Liver (tissue), 9 donors: ENCODE measurements around the gene HOXA3. TPM values are rescaled to one million over a fixed set of nuclear protein-coding genes. Genes with fewer than 3 reads are reported as not detected.

Source experiments
- DNase-seq: peaks from one replicate; pipeline ENCODE4 v3.0.0-alpha.2; 2017; ENCODE audit warnings: low spot score
- H3K27ac ChIP-seq, 2 donors: one replicate each; pipeline ENCODE4 v1.7.0; 2013; ENCODE audit warnings: inconsistent platforms in 2 of 2, low read length in 2 of 2, control low read depth in 1 of 2, low read depth in 1 of 2, mild to moderate bottlenecking in 1 of 2
- H3K27me3 ChIP-seq, 4 donors: one replicate each; pipeline versions ENCODE4 v1.6.1 to v1.7.0; 2013; ENCODE audit warnings: low read length in 3 of 4, inconsistent platforms in 1 of 4, mild to moderate bottlenecking in 1 of 4, moderate library complexity in 1 of 4; ENCODE audit not compliant: control insufficient read depth in 4 of 4, insufficient read depth in 4 of 4
- H3K36me3 ChIP-seq, 4 donors: one replicate each; pipeline versions ENCODE4 v1.6.1 to v1.7.0; 2013; ENCODE audit warnings: low read length in 3 of 4, mild to moderate bottlenecking in 3 of 4, low read depth in 1 of 4, moderate library complexity in 1 of 4; ENCODE audit not compliant: control insufficient read depth in 4 of 4, insufficient read depth in 3 of 4
- H3K4me1 ChIP-seq, 4 donors: one replicate each; pipeline versions ENCODE4 v1.6.1 to v1.7.0; 2013; ENCODE audit warnings: low read length in 3 of 4, mild to moderate bottlenecking in 3 of 4, moderate library complexity in 1 of 4; ENCODE audit not compliant: control insufficient read depth in 4 of 4, insufficient read depth in 4 of 4
- H3K4me3 ChIP-seq, 3 donors: one replicate each; pipeline versions ENCODE4 v1.6.1 to v1.7.0; 2013; ENCODE audit warnings: low read length in 3 of 3, control low read depth in 1 of 3, low read depth in 1 of 3, mild to moderate bottlenecking in 1 of 3
- H3K9ac ChIP-seq, 2 donors: one replicate each; pipeline ENCODE4 v1.7.0; 2013; ENCODE audit warnings: low read length in 2 of 2, mild to moderate bottlenecking in 2 of 2, moderate library complexity in 2 of 2, control low read depth in 1 of 2, low read depth in 1 of 2
- H3K9me3 ChIP-seq, 4 donors: one replicate each; pipeline versions ENCODE4 v1.6.1 to v1.7.0; 2013; ENCODE audit warnings: low read length in 3 of 4; ENCODE audit not compliant: control insufficient read depth in 4 of 4
- EGR1 ChIP-seq, 2 donors: IDR thresholded peaks; 2 replicates each; pipeline ENCODE4 v1.6.1; 2016 to 2018; ENCODE audit warnings: antibody characterized with exemption in 2 of 2, low read depth in 2 of 2
- FOXA1 ChIP-seq: IDR thresholded peaks from 2 replicates; pipeline ENCODE4 v1.6.1; 2016; ENCODE audit warnings: antibody characterized with exemption
- FOXA2 ChIP-seq: IDR thresholded peaks from 2 replicates; pipeline ENCODE4 v1.6.1; 2016; ENCODE audit warnings: antibody characterized with exemption
- HNF4A ChIP-seq, 2 donors: conservative IDR thresholded peaks; 2 replicates each; pipeline ENCODE4 v1.6.1; 2016; ENCODE audit warnings: antibody characterized with exemption in 2 of 2, mild to moderate bottlenecking in 2 of 2
- HNF4G ChIP-seq: IDR thresholded peaks from 2 replicates; pipeline ENCODE4 v1.6.1; 2016; ENCODE audit warnings: antibody characterized with exemption
- JUND ChIP-seq, 2 donors: IDR thresholded peaks; 2 replicates each; pipeline ENCODE4 v1.6.1; 2016; ENCODE audit warnings: antibody characterized with exemption in 2 of 2
- NR2F2 ChIP-seq: IDR thresholded peaks from 2 replicates; pipeline ENCODE4 v1.6.1; 2016; ENCODE audit warnings: antibody characterized with exemption
- RAD21 ChIP-seq, 2 donors: IDR thresholded peaks; 2 replicates each; pipeline ENCODE4 v1.6.1; 2016; ENCODE audit warnings: antibody characterized with exemption in 2 of 2, mild to moderate bottlenecking in 2 of 2
- RXRA ChIP-seq, 2 donors: IDR thresholded peaks; 2 replicates each; pipeline ENCODE4 v1.6.1; 2017 to 2018; ENCODE audit warnings: antibody characterized with exemption in 2 of 2, mild to moderate bottlenecking in 1 of 2
- SP1 ChIP-seq: IDR thresholded peaks from 2 replicates; pipeline ENCODE4 v1.6.1; 2018; ENCODE audit warnings: antibody characterized with exemption, mild to moderate bottlenecking
- TAF1 ChIP-seq: conservative IDR thresholded peaks from 2 replicates; pipeline ENCODE4 v1.6.1; 2016; ENCODE audit warnings: antibody characterized with exemption, mild to moderate bottlenecking
- YY1 ChIP-seq: IDR thresholded peaks from 2 replicates; pipeline ENCODE4 v1.6.1; 2016; ENCODE audit warnings: antibody characterized with exemption, mild to moderate bottlenecking
- WGBS: extraction: QIAGEN DNeasy Blood & Tissue Kit; methylation state at CpG from one replicate; pipeline ENCODE4 v1.1.7; 2013; 5-methylcytosine and 5-hydroxymethylcytosine counted together
- polyA plus RNA-seq, 2 donors: library from polyadenylated mRNA; stranded (reverse) in 1 of 2; unstranded in 1 of 2; fragments of 200-250 nt in 1 of 2; fragments of >200 nt in 1 of 2; fragmentation: Nextera tagmentation in 1 of 2; extraction: Ambion mirVana in 1 of 2; gene quantifications; one replicate each; pipeline versions ENCODE4 v1.2.1 to v1.2.3, GENCODE V29; 2013 to 2015
- total RNA-seq, 2 donors: library from RNA; depleted of rRNA; stranded (reverse); fragments of >200 nt; gene quantifications; one replicate each; pipeline ENCODE4 v1.2.3, GENCODE V29; 2014
- TF ChIP-seq, protein P1 (sequence below): IDR thresholded peaks from 2 replicates; pipeline ENCODE4 v1.6.1; 2016; ENCODE audit warnings: antibody characterized with exemption
- TF ChIP-seq, protein P2 (sequence below): IDR thresholded peaks from 2 replicates; pipeline ENCODE4 v1.6.1; 2016; ENCODE audit warnings: antibody characterized with exemption
- TF ChIP-seq, protein P3 (sequence below): IDR thresholded peaks from 2 replicates; pipeline ENCODE4 v1.6.1; 2016; ENCODE audit warnings: antibody characterized with exemption
- TF ChIP-seq, protein P4 (sequence below): fragments of 150-350 bp; IDR thresholded peaks from 2 replicates; pipeline ENCODE4 v1.5.1; 2017; ENCODE audit warnings: improper control_type of control experiment, low read depth, low read length; ENCODE audit not compliant: missing input control
- TF ChIP-seq, protein P5 (sequence below): IDR thresholded peaks from 2 replicates; pipeline ENCODE4 v1.6.1; 2016; ENCODE audit warnings: antibody characterized with exemption, mild to moderate bottlenecking
- donor health status: healthy.
- donor health status: healthy.
- donor health status: healthy.
- donor health status: healthy.
- donor health status: healthy.

Gene HOXA3
- total and polyA plus RNA-seq, 4 donors, result 0.11 to 0.28 (median 0.20) TPM

DNA sequence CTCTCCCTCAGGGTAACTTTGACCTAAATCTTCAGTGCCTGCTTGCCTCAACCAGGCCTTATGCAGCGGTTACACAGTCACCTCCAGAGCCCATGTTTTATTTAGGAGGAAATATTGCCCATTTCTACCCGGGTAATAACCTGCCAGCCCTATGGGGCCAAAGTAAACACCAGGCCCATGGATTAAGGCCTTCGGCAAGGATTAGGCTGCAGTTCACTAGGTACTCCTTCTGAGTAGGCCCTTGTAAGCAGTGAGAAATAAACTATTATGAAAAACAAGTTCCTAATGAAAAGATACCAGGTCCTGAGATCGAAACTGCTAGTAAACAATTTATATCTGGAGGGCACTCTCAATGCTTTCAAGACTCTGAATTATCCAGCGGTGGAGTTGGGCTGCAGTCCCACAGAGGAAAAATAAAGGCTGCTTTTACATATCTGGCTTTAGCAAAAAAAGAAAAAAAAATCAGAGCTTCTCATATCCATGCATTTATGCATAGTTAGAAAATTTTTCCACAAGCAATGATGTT lies 25.5 kb upstream of the HOXA3 start:
- Histone ChIP-seq H3K4me3 (no peak overlapping the region), H3K27ac (no peak overlapping the region), H3K27me3 (peaks cover 18 to 64% (median 22%) of the 10 kb centered on the region in 4 donors), H3K9me3 (no peaks in the 10 kb centered on the region), H3K36me3 (no peaks in the 10 kb centered on the region), H3K4me1 (peaks cover 8 to 18% (median 14%) of the 10 kb centered on the region in 4 donors), H3K9ac (no peak overlapping the region)
- 52% methylated on average over 5 of the region's 5 CpGs for WGBS
- no peak for DNase-seq
- TF ChIP-seq RAD21 (IDR thresholded peaks at IDR 0.05) (no peak), JUND (IDR thresholded peaks at IDR 0.05) (no peak), FOXA2 (no peak), FOXA1 (no peak)

DNA sequence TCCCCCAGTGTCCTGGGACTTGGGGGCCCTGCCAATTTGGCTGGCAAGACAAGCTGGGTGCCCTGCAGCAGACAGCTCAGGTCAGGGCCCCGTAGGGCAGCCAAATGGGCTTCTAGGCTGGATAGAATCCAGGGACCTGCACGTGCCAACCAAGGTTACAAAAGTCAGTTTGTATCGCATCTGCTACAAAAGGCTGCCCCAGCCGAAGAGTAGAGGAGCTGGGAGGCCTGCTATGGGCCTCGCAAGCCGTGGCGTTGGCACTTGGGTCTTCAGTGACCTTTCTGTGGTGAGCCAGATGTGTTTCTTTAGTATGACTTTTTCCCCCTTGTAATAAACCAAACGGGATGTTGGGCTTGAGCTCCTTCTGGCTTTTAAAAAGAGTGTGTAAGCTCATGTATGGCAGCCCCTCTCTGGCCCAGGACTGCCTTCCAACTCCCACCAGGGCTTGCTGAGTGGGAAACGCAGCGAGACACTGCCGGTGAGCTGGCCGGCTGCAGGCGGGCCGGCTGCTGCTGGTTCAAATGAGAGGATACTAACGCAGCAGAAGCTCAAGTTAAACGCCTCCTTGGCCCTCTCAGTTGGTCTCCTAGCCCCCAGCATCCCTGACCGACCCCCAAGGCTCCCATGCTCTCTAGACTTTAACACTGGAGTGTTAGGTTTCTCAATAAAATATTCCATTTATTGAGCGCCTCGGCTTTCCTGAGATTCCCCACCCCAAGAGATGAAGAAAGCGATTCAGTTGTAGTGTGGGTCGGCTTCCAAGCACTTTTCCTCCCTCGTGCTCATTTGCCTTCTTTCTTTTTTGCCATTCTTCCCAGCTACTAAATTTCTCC lies 24.8 kb upstream of the HOXA3 start:
- no peak for TF ChIP-seq SP1
- no peak for TF ChIP-seq RXRA (IDR thresholded peaks at IDR 0.05)
- TF ChIP-seq, protein P1, sequence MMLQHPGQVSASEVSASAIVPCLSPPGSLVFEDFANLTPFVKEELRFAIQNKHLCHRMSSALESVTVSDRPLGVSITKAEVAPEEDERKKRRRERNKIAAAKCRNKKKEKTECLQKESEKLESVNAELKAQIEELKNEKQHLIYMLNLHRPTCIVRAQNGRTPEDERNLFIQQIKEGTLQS, result no peak
- no peak for TF ChIP-seq TAF1
- no peak for TF ChIP-seq HNF4A (conservative IDR thresholded peaks at IDR 0.05)
- no peak for TF ChIP-seq FOXA2
- Histone ChIP-seq H3K27me3 (peaks cover 18 to 68% (median 24%) of the 10 kb centered on the region in 4 donors), H3K9ac (no peak overlapping the region), H3K9me3 (peaks cover 0 to 2% (median 0%) of the 10 kb centered on the region in 4 donors), H3K36me3 (no peaks in the 10 kb centered on the region), H3K27ac (no peak overlapping the region), H3K4me3 (no peak overlapping the region), H3K4me1 (peaks cover 9 to 19% (median 16%) of the 10 kb centered on the region in 4 donors)
- 40% methylated on average over 22 of the region's 22 CpGs for WGBS
- no peak for DNase-seq

DNA sequence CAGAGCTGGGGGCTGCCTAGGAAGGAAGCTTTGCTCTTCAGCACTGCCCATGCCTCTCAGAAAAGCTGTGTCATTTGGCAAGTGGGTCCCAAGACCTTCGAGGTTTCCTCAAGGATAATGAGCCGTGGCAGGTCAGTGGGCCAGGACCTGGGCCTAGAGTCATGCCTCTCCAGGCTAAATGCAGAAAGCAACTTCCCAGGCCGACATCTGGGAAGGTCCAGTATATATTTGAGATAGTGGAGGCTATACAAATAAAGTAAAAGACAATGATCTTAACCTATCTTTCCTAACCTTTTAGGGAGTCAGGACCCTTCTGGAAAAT lies 24.1 kb upstream of the HOXA3 start:
- H3K27ac ChIP-seq, result no peak overlapping the region
- H3K4me3 ChIP-seq, result no peak overlapping the region
- H3K36me3 ChIP-seq, result no peaks in the 10 kb centered on the region
- peaks cover 0 to 2% (median 0%) of the 10 kb centered on the region in 4 donors for H3K9me3 ChIP-seq
- no peak for DNase-seq
- H3K4me1 ChIP-seq, result peaks cover 9 to 19% (median 19%) of the 10 kb centered on the region in 4 donors
- WGBS, result 47% methylated on average over 3 of the region's 3 CpGs
- H3K27me3 ChIP-seq, result peaks cover 17 to 68% (median 26%) of the 10 kb centered on the region in 4 donors
- TF ChIP-seq HNF4G, result no peak
- no peak for TF ChIP-seq RAD21 (IDR thresholded peaks at IDR 0.05)
- TF ChIP-seq JUND (IDR thresholded peaks at IDR 0.05), result no peak
- TF ChIP-seq SP1, result no peak
- TF ChIP-seq NR2F2, result no peak
- TF ChIP-seq EGR1 (IDR thresholded peaks at IDR 0.05; ENCODE audit: low read depth in 2 of 2), result no peak
- no peak for TF ChIP-seq RXRA (IDR thresholded peaks at IDR 0.05)
- TF ChIP-seq, protein P2, sequence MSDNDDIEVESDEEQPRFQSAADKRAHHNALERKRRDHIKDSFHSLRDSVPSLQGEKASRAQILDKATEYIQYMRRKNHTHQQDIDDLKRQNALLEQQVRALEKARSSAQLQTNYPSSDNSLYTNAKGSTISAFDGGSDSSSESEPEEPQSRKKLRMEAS, result no peak
- no peak for TF ChIP-seq TAF1
- TF ChIP-seq YY1, result no peak
- TF ChIP-seq, protein P3, sequence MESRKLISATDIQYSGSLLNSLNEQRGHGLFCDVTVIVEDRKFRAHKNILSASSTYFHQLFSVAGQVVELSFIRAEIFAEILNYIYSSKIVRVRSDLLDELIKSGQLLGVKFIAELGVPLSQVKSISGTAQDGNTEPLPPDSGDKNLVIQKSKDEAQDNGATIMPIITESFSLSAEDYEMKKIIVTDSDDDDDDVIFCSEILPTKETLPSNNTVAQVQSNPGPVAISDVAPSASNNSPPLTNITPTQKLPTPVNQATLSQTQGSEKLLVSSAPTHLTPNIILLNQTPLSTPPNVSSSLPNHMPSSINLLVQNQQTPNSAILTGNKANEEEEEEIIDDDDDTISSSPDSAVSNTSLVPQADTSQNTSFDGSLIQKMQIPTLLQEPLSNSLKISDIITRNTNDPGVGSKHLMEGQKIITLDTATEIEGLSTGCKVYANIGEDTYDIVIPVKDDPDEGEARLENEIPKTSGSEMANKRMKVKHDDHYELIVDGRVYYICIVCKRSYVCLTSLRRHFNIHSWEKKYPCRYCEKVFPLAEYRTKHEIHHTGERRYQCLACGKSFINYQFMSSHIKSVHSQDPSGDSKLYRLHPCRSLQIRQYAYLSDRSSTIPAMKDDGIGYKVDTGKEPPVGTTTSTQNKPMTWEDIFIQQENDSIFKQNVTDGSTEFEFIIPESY, result no peak
- TF ChIP-seq, protein P4, sequence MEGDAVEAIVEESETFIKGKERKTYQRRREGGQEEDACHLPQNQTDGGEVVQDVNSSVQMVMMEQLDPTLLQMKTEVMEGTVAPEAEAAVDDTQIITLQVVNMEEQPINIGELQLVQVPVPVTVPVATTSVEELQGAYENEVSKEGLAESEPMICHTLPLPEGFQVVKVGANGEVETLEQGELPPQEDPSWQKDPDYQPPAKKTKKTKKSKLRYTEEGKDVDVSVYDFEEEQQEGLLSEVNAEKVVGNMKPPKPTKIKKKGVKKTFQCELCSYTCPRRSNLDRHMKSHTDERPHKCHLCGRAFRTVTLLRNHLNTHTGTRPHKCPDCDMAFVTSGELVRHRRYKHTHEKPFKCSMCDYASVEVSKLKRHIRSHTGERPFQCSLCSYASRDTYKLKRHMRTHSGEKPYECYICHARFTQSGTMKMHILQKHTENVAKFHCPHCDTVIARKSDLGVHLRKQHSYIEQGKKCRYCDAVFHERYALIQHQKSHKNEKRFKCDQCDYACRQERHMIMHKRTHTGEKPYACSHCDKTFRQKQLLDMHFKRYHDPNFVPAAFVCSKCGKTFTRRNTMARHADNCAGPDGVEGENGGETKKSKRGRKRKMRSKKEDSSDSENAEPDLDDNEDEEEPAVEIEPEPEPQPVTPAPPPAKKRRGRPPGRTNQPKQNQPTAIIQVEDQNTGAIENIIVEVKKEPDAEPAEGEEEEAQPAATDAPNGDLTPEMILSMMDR, result no peak
- TF ChIP-seq, protein P5, sequence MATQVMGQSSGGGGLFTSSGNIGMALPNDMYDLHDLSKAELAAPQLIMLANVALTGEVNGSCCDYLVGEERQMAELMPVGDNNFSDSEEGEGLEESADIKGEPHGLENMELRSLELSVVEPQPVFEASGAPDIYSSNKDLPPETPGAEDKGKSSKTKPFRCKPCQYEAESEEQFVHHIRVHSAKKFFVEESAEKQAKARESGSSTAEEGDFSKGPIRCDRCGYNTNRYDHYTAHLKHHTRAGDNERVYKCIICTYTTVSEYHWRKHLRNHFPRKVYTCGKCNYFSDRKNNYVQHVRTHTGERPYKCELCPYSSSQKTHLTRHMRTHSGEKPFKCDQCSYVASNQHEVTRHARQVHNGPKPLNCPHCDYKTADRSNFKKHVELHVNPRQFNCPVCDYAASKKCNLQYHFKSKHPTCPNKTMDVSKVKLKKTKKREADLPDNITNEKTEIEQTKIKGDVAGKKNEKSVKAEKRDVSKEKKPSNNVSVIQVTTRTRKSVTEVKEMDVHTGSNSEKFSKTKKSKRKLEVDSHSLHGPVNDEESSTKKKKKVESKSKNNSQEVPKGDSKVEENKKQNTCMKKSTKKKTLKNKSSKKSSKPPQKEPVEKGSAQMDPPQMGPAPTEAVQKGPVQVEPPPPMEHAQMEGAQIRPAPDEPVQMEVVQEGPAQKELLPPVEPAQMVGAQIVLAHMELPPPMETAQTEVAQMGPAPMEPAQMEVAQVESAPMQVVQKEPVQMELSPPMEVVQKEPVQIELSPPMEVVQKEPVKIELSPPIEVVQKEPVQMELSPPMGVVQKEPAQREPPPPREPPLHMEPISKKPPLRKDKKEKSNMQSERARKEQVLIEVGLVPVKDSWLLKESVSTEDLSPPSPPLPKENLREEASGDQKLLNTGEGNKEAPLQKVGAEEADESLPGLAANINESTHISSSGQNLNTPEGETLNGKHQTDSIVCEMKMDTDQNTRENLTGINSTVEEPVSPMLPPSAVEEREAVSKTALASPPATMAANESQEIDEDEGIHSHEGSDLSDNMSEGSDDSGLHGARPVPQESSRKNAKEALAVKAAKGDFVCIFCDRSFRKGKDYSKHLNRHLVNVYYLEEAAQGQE, result no peak
- no peak for TF ChIP-seq FOXA1
- H3K9ac ChIP-seq, result no peak overlapping the region
